Prostate gland (tissue), 2 donors: ENCODE data around the gene DHH. TPM values are rescaled to one million over a fixed set of nuclear protein-coding genes. Genes with fewer than 3 reads are reported as not detected.

Source experiments
- DNase-seq: peaks from one replicate; pipeline ENCODE4 v3.0.0-alpha.2; 2019; ENCODE audit warnings: low spot score
- H3K27ac ChIP-seq, 2 donors: fragments of 200-600 bp; sonication (generic); 2 replicates each; pipeline ENCODE4 v1.5.1; 2017 to 2019
- H3K27me3 ChIP-seq: fragments of 200-600 bp; sonication (generic); replicated peaks from 2 replicates; pipeline ENCODE4 v1.5.1; 2019; ENCODE audit not compliant: insufficient read depth
- H3K36me3 ChIP-seq, 2 donors: fragments of 200-600 bp; sonication (generic); 1 replicate in 1 of 2; 2 replicates in 1 of 2; pipeline versions ENCODE4 v1.5.1 to v1.8.1; 2017 to 2019
- H3K4me1 ChIP-seq: fragments of 200-600 bp; sonication (generic); replicated peaks from 2 replicates; pipeline ENCODE4 v1.5.1; 2019
- H3K4me3 ChIP-seq, 2 donors: fragments of 200-600 bp; sonication (generic); 2 replicates each; pipeline ENCODE4 v1.5.1; 2017 to 2019
- H3K9me3 ChIP-seq: fragments of 200-600 bp; sonication (generic); 2 replicates; pipeline ENCODE4 v1.5.1; 2017
- POLR2A ChIP-seq: fragments of 450-650 bp; IDR thresholded peaks from one replicate; pipeline ENCODE4 v1.6.1; 2016; ENCODE audit warnings: antibody characterized with exemption, mild to moderate bottlenecking
- POLR2AphosphoS5 ChIP-seq: sonication (generic); formaldehyde crosslinking; IDR thresholded peaks from one replicate; pipeline ENCODE4 v1.6.1; 2017; ENCODE audit warnings: antibody characterized with exemption
- WGBS: methylation state at CpG from one replicate; pipeline ENCODE4 v1.1.5; 2018; 5-methylcytosine and 5-hydroxymethylcytosine counted together
- intact Hi-C: fragments of 100-400 bp; cut with DNase I; formaldehyde crosslinking; loops from one replicate; pipeline ENCODE4 v1.14.2; 2022
- total RNA-seq, 2 donors: library from RNA; depleted of rRNA; stranded (reverse); fragments of >200 nt; gene quantifications; one replicate each; pipeline ENCODE4 v1.1.0, GENCODE V29; 2016
- TF ChIP-seq, protein P1 (sequence below), 4 experiments: fragments of 200-600 bp in 2 of 4; fragments of 450-650 bp in 2 of 4; sonication (generic) in 2 of 4; IDR thresholded peaks; 1 replicate in 3 of 4; 2 replicates in 1 of 4; pipeline ENCODE4 v1.5.1; 2016 to 2019; ENCODE audit warnings: antibody characterized with exemption in 4 of 4, mild to moderate bottlenecking in 2 of 4, moderate library complexity in 2 of 4

DHH gene
- total RNA-seq, 2 donors from 2014 or later: 0.18 to 114 TPM

GRCh38 chr12:49108958-49109404 is 14.4 kb upstream of the DHH start:
- no peaks in the 10 kb centered on the region for H3K9me3 ChIP-seq
- peaks cover 1 to 4% of the 10 kb centered on the region in 2 donors for H3K36me3 ChIP-seq
- DNase-seq: no peak
- WGBS: 26% methylated on average over 4 of the region's 4 CpGs
- H3K4me3 ChIP-seq: peak overlapping the region in 1 of 2 donors; percentile 88
- H3K27ac ChIP-seq: peak overlapping the region; percentile 95 to 96
- TF ChIP-seq, protein P1, sequence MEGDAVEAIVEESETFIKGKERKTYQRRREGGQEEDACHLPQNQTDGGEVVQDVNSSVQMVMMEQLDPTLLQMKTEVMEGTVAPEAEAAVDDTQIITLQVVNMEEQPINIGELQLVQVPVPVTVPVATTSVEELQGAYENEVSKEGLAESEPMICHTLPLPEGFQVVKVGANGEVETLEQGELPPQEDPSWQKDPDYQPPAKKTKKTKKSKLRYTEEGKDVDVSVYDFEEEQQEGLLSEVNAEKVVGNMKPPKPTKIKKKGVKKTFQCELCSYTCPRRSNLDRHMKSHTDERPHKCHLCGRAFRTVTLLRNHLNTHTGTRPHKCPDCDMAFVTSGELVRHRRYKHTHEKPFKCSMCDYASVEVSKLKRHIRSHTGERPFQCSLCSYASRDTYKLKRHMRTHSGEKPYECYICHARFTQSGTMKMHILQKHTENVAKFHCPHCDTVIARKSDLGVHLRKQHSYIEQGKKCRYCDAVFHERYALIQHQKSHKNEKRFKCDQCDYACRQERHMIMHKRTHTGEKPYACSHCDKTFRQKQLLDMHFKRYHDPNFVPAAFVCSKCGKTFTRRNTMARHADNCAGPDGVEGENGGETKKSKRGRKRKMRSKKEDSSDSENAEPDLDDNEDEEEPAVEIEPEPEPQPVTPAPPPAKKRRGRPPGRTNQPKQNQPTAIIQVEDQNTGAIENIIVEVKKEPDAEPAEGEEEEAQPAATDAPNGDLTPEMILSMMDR (IDR thresholded peaks at IDR 0.05): no peak
- peak; percentile 74 for TF ChIP-seq POLR2AphosphoS5
- TF ChIP-seq POLR2A: peak; percentile 63
- intact Hi-C loops: no loop called here
- H3K4me1 ChIP-seq: no peaks in the 10 kb centered on the region
- no peaks in the 10 kb centered on the region for H3K27me3 ChIP-seq

- no peaks in the 10 kb centered on the region for H3K4me1 ChIP-seq
- WGBS: 65% methylated on average over 9 of the region's 9 CpGs
- DNase-seq: no peak
- intact Hi-C loops: no loop called here
- TF ChIP-seq, protein P1 (IDR thresholded peaks at IDR 0.05): no peak
- TF ChIP-seq POLR2A: no peak
- no peak for TF ChIP-seq POLR2AphosphoS5
- H3K9me3 ChIP-seq: no peaks in the 10 kb centered on the region
- no peak overlapping the region for H3K27ac ChIP-seq
- no peak overlapping the region for H3K4me3 ChIP-seq
- H3K27me3 ChIP-seq: no peaks in the 10 kb centered on the region
- peaks cover 15 to 31% of the 10 kb centered on the region in 2 donors for H3K36me3 ChIP-seq
Observed at GRCh38 chr12:49105504-49106084, 11.0 kb upstream of the DHH start.

DNA sequence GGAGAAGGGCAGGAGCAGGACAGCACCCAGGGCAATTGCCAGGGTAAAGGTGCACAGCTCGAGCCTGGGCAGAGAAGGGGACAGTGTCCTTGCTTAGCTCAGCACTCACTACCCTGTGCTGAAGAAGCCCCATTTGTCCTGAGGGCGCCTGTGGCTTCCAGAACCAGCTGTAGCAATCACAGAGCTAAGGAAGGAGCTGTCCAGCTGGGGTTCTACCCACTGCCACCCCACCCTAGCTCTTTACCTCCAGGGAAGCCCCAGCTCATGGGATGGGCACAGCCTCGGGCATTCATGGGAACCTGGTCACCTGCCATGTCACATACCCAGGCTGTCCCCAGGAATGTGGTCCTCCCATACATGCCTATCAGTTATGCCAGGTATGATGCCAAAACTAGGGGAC is 10.2 kb upstream of the DHH start:
- Histone ChIP-seq H3K9me3 (no peaks in the 10 kb centered on the region), H3K4me3 (no peak overlapping the region), H3K36me3 (peaks cover 15 to 31% of the 10 kb centered on the region in 2 donors), H3K27ac (no peak overlapping the region), H3K27me3 (no peaks in the 10 kb centered on the region), H3K4me1 (no peaks in the 10 kb centered on the region)
- 90% methylated on average over 3 of the region's 3 CpGs for WGBS
- intact Hi-C loops: no loop called here
- DNase-seq: no peak
- no peak for TF ChIP-seq POLR2A
- TF ChIP-seq POLR2AphosphoS5: no peak
- TF ChIP-seq, protein P1 (IDR thresholded peaks at IDR 0.05): no peak

- intact Hi-C loops: no loop called here
- Histone ChIP-seq H3K4me3 (no peak overlapping the region), H3K36me3 (peaks cover 12 to 31% of the 10 kb centered on the region in 2 donors), H3K27me3 (no peaks in the 10 kb centered on the region), H3K9me3 (no peaks in the 10 kb centered on the region), H3K27ac (no peak overlapping the region), H3K4me1 (no peaks in the 10 kb centered on the region)
- TF ChIP-seq, protein P1 (IDR thresholded peaks at IDR 0.05): no peak
- WGBS: 95% methylated on average over 6 of the region's 6 CpGs
- DNase-seq: no peak
Observed at GRCh38 chr12:49100380-49100779, 5.8 kb upstream of the DHH start.

GRCh38 chr12:49098703-49099102 is 4.1 kb upstream of the DHH start:
- H3K9me3 ChIP-seq: no peaks in the 10 kb centered on the region
- no peak overlapping the region for H3K27ac ChIP-seq
- H3K36me3 ChIP-seq: peaks cover 8 to 27% of the 10 kb centered on the region in 2 donors
- H3K27me3 ChIP-seq: no peaks in the 10 kb centered on the region
- TF ChIP-seq, protein P1 (IDR thresholded peaks at IDR 0.05): no peak
- no peak for TF ChIP-seq POLR2AphosphoS5
- TF ChIP-seq POLR2A: no peak
- no peaks in the 10 kb centered on the region for H3K4me1 ChIP-seq
- H3K4me3 ChIP-seq: no peak overlapping the region
- intact Hi-C loops: no loop called here
- no peak for DNase-seq
- WGBS: 83% methylated on average over 2 of the region's 2 CpGs
